Adrenal gland (tissue), 5 donors: ENCODE results near the gene HDAC4.

Source experiments
- CTCF ChIP-seq, 6 experiments: fragments of 450-650 bp in 4 of 6; fragments of 200-600 bp in 2 of 6; sonication (generic) in 1 of 6; IDR thresholded peaks; 1 replicate in 5 of 6; 2 replicates in 1 of 6; pipeline versions ENCODE4 v1.5.1 to v1.8.0; 2016 to 2021; ENCODE audit warnings: antibody characterized with exemption in 6 of 6, mild to moderate bottlenecking in 2 of 6, moderate library complexity in 1 of 6
- POLR2A ChIP-seq, 2 donors: fragments of 450-650 bp; IDR thresholded peaks; one replicate each; pipeline ENCODE4 v1.6.1; 2017; ENCODE audit warnings: antibody characterized with exemption in 2 of 2, mild to moderate bottlenecking in 2 of 2, moderate library complexity in 1 of 2
- donor health status: DM: no; HTN: no; CAD: no.

GRCh38 chr2:239392072-239392357 lies 8.8 kb downstream of the HDAC4 start:
- TF ChIP-seq CTCF (IDR thresholded peaks at IDR 0.05) (no peak), POLR2A (IDR thresholded peaks at IDR 0.05) (no peak)
